PC-9 (cell line): ENCODE results near the gene SPATA25. TPM values are rescaled to one million over a fixed set of nuclear protein-coding genes. Genes with fewer than 3 reads are reported as not detected.

ENCODE experiments used
- BruUV-seq: library from RNA; stranded (reverse); fragments of 400-500 nt; replicated peaks from 2 replicates; lab custom pipeline; 2021; lab: Mats Ljungman, UMichigan
- CTCF ChIA-PET: fragments of 300-600 bp; sonication (Branson Sonifier 250); formaldehyde crosslinking; loops from one replicate; lab custom pipeline; 2022; ENCODE audit warnings: antibody characterized with exemption; lab: Charles Lee
- POLR2A ChIA-PET: fragments of 300-600 bp; sonication (Branson Sonifier 250); formaldehyde crosslinking; loops from one replicate; lab custom pipeline; 2022; ENCODE audit warnings: antibody characterized with exemption; ENCODE audit not compliant: unreplicated experiment; lab: Charles Lee
- DNase-seq, 2 experiments: peaks; one replicate each; pipeline versions ENCODE4 v3.0.0 to v3.0.0-alpha.2; 2015 to 2022; ENCODE audit warnings: mixed read lengths in 1 of 2
- H2AFZ ChIP-seq: fragments of 200-600 bp; sonication (generic); 2 replicates; pipeline ENCODE4 v1.8.1; 2017; ENCODE audit warnings: antibody characterized with exemption
- H3F3A ChIP-seq: fragments of 200-600 bp; sonication (generic); 2 replicates; pipeline ENCODE4 v1.8.1; 2017; ENCODE audit warnings: antibody characterized with exemption, mild to moderate bottlenecking, low read depth; ENCODE audit not compliant: insufficient read depth
- H3K27ac ChIP-seq: fragments of 200-600 bp; sonication (generic); 2 replicates; pipeline ENCODE4 v1.6.1; 2016; ENCODE audit warnings: mixed run types
- H3K27me3 ChIP-seq: fragments of 200-600 bp; sonication (generic); 2 replicates; pipeline ENCODE4 v1.6.1; 2016; ENCODE audit warnings: low read depth, mixed run types; ENCODE audit not compliant: insufficient read depth
- H3K36me3 ChIP-seq: fragments of 200-600 bp; sonication (generic); 2 replicates; pipeline ENCODE4 v1.6.1; 2016; ENCODE audit warnings: low read depth, mixed run types
- H3K4me1 ChIP-seq: fragments of 200-600 bp; sonication (generic); replicated peaks from 2 replicates; pipeline ENCODE4 v1.6.1; 2016; ENCODE audit warnings: mixed run types; ENCODE audit not compliant: insufficient read depth
- H3K4me2 ChIP-seq: fragments of 200-600 bp; sonication (generic); 2 replicates; pipeline ENCODE4 v1.6.1; 2017; ENCODE audit warnings: mixed run types
- H3K4me3 ChIP-seq: fragments of 200-600 bp; sonication (generic); 2 replicates; pipeline ENCODE4 v1.6.1; 2016; ENCODE audit warnings: mixed run types
- H3K79me2 ChIP-seq: fragments of 200-600 bp; sonication (generic); 2 replicates; pipeline ENCODE4 v1.6.1; 2017; ENCODE audit warnings: low read depth, mixed run types
- H3K9me2 ChIP-seq: fragments of 200-600 bp; sonication (generic); 2 replicates; pipeline ENCODE4 v1.8.1; 2017; ENCODE audit warnings: mild to moderate bottlenecking; ENCODE audit not compliant: insufficient read depth
- H3K9me3 ChIP-seq: fragments of 200-600 bp; sonication (generic); 2 replicates; pipeline ENCODE4 v1.8.1; 2016; ENCODE audit warnings: low read depth; ENCODE audit not compliant: insufficient read depth
- H4K20me1 ChIP-seq: fragments of 200-600 bp; sonication (generic); 2 replicates; pipeline ENCODE4 v1.8.1; 2017; ENCODE audit not compliant: insufficient read depth
- CTCF ChIP-seq: fragments of 200-600 bp; sonication (generic); conservative IDR thresholded peaks from 2 replicates; pipeline ENCODE4 v1.6.1; 2017; ENCODE audit warnings: mixed run types, antibody characterized with exemption, mild to moderate bottlenecking, moderate library complexity
- EZH2 ChIP-seq: fragments of 200-600 bp; sonication (generic); IDR thresholded peaks from 2 replicates; pipeline ENCODE4 v1.8.0; 2017; ENCODE audit warnings: antibody characterized with exemption, low read depth
- intact Hi-C: fragments of 100-400 bp; cut with micrococcal nuclease; formaldehyde crosslinking; loops from one replicate; pipeline ENCODE4 v1.10.0; 2022; ENCODE audit not compliant: unreplicated experiment
- total RNA-seq: library from RNA; stranded (reverse); gene quantifications from 2 replicates; pipeline ENCODE4 v1.2.3, GENCODE V29; 2021

SPATA25 gene
- total RNA-seq, 1 experiment from 2014 or later, result 5.2 TPM

GRCh38 chr20:45836841-45837240 lies 50.6 kb downstream of the SPATA25 start:
- Histone ChIP-seq H3K36me3 (no peaks in the 10 kb centered on the region), H3K9me3 (no peaks in the 10 kb centered on the region), H3K4me1 (peaks cover 18% of the 10 kb centered on the region), H3K9me2 (no peaks in the 10 kb centered on the region), H3K79me2 (no peaks in the 10 kb centered on the region), H3K27me3 (no peaks in the 10 kb centered on the region), H2AFZ (no peak overlapping the region), H3F3A (peaks cover 31% of the 10 kb centered on the region), H3K4me3 (no peak overlapping the region), H4K20me1 (no peaks in the 10 kb centered on the region), H3K4me2 (no peak overlapping the region), H3K27ac (no peak overlapping the region)
- intact Hi-C loops, result no loop called here
- POLR2A ChIA-PET, result interaction anchor here (0.7 kb wide), 1 partner anchor 317 kb away, joined by 3 read pairs; no protein-coding TSS in a partner anchor
- TF ChIP-seq EZH2 (no peak), CTCF (no peak)
- CTCF ChIA-PET, result interaction anchor here (0.6 kb wide), 1 partner anchor 65 kb away, joined by 3 read pairs; no protein-coding TSS in a partner anchor
- TSS peak; percentile 2 for BruUV-seq
- DNase-seq, result no peak

Other genes with a start within 250 kb of the SPATA25 start
- not detected in 2 replicates for gene WFDC11, start 217.4 kb downstream of the SPATA25 start, total RNA-seq
- gene WFDC13, start 185.6 kb downstream of the SPATA25 start, total RNA-seq, result not detected in 2 replicates
- gene WFDC10B, start 182.6 kb downstream of the SPATA25 start, total RNA-seq, result not detected in 2 replicates
- gene SPINT4, start 165.3 kb downstream of the SPATA25 start, total RNA-seq, result not detected in 2 replicates
- 21.6 and 22.4 TPM in 2 replicates for gene WFDC3, start 95.7 kb downstream of the SPATA25 start, total RNA-seq
- gene DNTTIP1, start 95.7 kb downstream of the SPATA25 start, total RNA-seq, result 53.4 and 56.6 TPM in 2 replicates
- gene UBE2C, start 75.0 kb downstream of the SPATA25 start, total RNA-seq, result 207 TPM in 2 replicates
- 1.3 TPM in 1 of 2 replicates, not detected in the other for gene TNNC2, start 60.3 kb downstream of the SPATA25 start, total RNA-seq
- gene SNX21, start 53.8 kb downstream of the SPATA25 start, total RNA-seq, result 9.8 and 13.3 TPM in 2 replicates
- gene ACOT8, start 30.2 kb downstream of the SPATA25 start, total RNA-seq, result 33.4 and 40.0 TPM in 2 replicates
- 2.7 and 3.3 TPM in 2 replicates for gene ZSWIM3, start 30.0 kb downstream of the SPATA25 start, total RNA-seq
- gene ZSWIM1, start 6.4 kb downstream of the SPATA25 start, total RNA-seq, result 13.2 and 13.5 TPM in 2 replicates
- 6.5 and 9.2 TPM in 2 replicates for gene NEURL2, start 3.6 kb upstream of the SPATA25 start, total RNA-seq
- gene CTSA, start 3.7 kb upstream of the SPATA25 start, total RNA-seq, result 123 and 132 TPM in 2 replicates
- gene PLTP, start 24.5 kb upstream of the SPATA25 start, total RNA-seq, result 113 and 127 TPM in 2 replicates
- 35.3 and 35.6 TPM in 2 replicates for gene PCIF1, start 47.1 kb upstream of the SPATA25 start, total RNA-seq
- 14.1 and 16.3 TPM in 2 replicates for gene ZNF335, start 84.6 kb upstream of the SPATA25 start, total RNA-seq
- not detected in 2 replicates for gene MMP9, start 121.3 kb upstream of the SPATA25 start, total RNA-seq
- 6.0 and 8.7 TPM in 2 replicates for gene SLC12A5, start 141.6 kb upstream of the SPATA25 start, total RNA-seq
- 15.8 and 28.1 TPM in 2 replicates for gene NCOA5, start 202.3 kb upstream of the SPATA25 start, total RNA-seq
- gene CD40, start 230.7 kb upstream of the SPATA25 start, total RNA-seq, result 7.3 and 13.6 TPM in 2 replicates